Anterior cingulate cortex (tissue), 58 donors: ENCODE data around the gene EDA.

Source experiments
- DNase-seq, 58 donors: peaks; one replicate each; lab custom pipeline; 2025; lab: John Stamatoyannopoulos, UW

Gene EDA

GRCh38 chrX:70049406-70049805 is 433.5 kb downstream of the EDA start:
- no peak for DNase-seq

- DNase-seq = no peak
Measured at GRCh38 chrX:70049925-70050324, 434.0 kb downstream of the EDA start, which contains the start of gene AWAT2. AWAT2 (minus strand) TSS chrX:70049938; CDS start chrX:70049932, 6 bp downstream.

DNA sequence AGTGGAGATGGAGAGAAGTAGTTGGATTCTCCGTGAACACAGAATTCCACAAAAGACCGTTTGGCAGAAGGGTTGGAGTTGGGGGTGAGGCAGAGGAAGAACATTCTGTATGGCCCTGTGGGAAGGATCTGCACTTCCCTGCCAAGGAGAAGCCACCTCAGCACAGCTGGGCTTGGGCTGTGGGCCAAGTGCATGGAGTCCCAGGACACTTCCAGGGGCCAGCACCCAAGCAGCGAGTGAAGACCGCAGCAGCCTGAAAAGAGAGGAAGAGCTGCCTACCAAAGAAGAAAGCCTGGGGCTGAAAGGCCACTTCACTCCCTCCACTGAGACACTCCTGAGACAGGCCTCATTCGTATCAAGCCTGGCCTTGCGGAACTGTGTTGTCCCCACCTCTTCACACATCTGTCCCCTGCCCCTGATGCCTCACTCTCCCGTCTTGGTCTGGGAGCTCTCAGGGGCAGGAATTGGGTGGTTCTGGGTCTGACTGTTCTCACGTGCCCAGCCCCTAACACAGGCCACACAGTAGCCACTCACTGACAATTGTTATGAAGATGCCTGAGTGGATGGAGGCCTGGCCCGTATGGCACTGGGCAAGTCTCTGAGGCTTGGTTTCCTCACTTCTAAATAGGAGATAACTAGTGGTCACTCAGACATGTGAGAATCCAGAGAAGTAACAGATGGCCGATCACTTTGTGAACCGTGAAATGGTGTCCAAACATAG is 437.1 kb downstream of the EDA start:
- no peak for DNase-seq

DNA sequence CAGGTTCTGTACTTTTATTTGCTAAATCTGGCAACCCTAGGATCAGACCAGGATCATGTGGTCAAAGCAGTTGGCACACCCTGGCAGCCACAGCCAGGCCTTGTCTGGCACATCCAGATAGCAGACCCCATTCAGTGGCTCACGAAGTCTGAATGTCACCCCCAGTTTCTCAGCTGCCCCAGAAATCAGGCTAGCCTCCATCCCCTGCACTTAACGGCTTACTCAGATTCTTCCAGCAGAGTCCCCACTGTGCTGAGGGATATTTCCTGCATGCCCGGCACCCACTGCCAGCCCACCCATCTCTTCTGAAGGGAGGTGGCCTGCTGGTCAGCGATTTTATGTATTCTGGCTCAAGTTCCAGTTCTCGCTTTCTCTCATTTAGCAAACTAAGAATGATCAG is 438.5 kb downstream of the EDA start:
- DNase-seq = no peak

DNA sequence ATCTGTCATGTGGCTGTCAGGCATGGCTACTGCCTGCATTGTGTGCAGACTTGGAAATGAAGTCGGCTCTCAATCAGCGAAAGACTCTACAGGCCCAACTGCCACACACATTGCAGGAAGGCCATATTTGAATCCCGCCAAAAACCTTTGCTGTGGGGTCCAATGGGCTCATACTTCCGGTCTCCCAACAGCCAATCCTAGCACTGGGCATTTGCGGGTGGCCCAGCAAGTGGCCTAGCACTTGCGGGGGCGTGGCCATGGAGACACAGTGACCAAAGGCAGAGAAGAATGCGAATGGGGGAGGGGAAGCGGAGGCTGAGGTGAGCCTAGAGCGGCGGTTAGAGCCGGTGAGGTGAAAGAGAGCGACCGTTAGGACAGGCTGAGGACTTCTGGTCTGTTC is 446.2 kb downstream of the EDA start, which contains the start of gene OTUD6A:
Gene OTUD6A (plus strand): TSS at position 382 of the 400 bp plus-strand sequence. CDS start 68 bp downstream, outside the sequence.
- no peak for DNase-seq

DNA sequence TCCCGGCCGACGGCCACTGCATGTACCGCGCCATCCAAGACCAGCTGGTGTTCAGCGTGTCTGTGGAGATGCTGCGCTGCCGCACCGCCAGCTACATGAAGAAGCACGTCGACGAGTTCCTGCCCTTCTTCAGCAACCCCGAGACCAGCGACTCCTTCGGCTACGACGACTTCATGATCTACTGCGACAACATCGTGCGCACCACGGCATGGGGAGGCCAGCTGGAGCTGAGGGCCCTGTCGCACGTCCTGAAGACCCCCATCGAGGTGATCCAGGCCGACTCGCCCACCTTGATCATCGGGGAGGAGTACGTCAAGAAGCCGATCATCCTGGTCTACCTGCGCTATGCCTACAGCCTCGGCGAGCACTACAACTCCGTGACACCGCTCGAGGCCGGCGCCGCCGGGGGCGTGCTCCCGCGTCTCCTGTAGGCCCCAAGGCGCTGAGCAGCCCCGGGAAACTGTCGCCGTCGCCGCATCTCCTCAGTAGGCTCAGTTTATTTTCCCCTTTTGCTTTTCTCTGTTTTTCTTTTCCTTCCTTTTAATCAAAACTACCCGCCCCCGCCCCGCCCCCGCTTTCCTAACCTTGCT is 447.1 kb downstream of the EDA start:
- no peak for DNase-seq

DNA sequence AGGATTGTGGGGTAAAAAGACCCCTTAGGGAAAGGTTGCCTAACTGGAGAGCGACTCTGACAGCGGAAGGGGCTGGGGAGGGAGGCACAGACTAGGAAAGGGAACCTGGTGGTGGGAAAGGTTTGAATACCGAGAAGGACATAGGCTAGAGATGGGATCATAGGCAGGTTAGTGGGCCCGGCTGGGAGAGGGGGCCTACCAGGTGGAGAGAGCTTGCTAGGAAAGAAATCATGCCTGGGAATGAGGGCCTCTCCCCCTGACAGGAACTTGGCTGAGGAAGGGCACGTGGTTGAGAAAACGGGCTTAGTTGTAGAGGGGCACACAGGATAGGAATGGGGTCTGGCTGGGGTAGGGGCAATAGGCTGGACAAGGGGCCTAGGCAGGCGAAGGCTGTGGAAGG is 450.7 kb downstream of the EDA start:
- no peak for DNase-seq

- DNase-seq = no peak
Measured at GRCh38 chrX:70079297-70079696, 463.4 kb downstream of the EDA start.

DNA sequence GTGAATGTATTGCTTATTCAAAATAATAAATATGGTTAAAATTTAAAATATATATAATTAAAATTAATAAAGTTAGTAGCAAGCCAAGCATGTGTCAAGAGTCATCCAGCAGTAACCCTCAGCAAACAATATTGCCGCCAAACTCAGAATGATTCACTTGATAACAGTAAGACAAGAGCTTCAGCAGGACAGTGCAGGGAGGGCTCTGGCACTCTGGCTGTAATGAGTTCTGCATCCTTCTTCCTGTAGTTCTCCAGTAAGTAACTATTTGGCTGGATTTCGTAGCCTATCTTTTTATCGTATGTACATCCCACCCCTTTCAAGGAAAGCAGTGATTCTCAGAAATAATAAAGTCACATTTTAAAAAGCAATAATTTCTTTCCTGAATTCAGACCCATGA is 464.0 kb downstream of the EDA start:
- DNase-seq = no peak

GRCh38 chrX:70082723-70083122 is 466.8 kb downstream of the EDA start:
- DNase-seq = no peak

GRCh38 chrX:70084592-70085240 is 468.8 kb downstream of the EDA start:
- DNase-seq = no peak

DNA sequence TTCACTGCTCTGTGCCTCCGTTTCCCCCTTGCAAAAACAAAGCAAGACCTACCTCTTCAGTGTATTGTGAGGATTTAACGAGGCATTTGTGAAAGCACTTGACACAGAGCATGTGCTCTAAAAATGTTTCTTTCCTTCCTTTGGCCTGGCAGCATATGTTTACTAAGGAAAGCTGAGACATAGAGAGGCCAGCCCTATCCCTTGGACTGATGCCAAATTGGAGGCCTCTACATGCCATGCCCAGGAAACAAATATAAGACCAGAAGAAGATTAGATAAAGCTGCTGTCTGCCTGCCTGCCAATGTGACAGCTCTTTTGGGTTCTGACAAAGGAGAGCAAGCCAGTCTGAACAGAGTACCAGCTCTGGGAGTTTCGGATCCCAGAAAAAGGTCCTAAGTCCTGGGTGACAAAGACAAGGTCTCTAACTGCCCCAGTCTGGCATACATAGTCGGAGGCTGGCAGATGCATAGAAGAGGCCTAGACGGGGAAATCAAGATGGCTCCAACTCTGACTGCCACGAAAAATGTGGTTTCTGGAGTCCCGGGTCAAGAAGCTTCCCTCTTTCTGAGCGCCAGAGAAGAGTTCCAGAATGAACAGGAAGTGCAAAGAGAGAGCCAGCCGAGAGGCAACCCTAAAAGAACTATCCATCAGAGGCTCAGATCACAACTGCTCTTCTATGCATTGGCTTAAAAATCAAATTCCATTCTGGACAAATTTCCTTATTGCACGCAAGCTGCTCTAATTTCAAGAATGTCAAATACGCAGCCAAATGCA is 472.1 kb downstream of the EDA start:
- DNase-seq = no peak

DNA sequence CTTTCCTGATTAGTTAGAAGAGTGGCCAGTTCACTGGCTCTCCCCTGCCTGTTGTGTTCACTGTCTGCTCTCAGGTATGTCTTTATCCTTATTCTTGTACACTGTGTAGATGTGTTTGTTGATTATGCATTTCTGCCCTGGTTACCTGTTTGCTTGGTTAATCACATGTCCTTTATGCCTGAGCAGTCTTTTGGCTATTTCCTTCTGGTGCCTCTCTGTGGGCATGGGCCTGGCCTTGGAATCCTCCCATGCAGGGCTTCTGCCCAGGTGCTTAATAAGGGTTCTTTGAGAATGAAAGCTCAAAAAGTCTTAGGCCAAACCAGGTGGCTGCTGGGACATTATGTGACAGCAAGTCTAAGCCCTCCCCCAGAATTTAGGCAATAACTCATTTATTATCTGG is 472.8 kb downstream of the EDA start:
- DNase-seq = no peak
